OCI-LY1 (cell line): ENCODE results near the gene PDLIM5.

Experiments used
- CTCF ChIP-seq: fragments of 200-600 bp; sonication (generic), shearing (Covaris generic); IDR thresholded peaks from 2 replicates; pipeline ENCODE4 v1.5.1; 2017; ENCODE audit warnings: mild to moderate bottlenecking, antibody characterized with exemption, low read length, moderate library complexity, mixed read lengths
- EZH2 ChIP-seq: fragments of 200-600 bp; sonication (generic), shearing (Covaris generic); IDR thresholded peaks from 2 replicates; pipeline ENCODE4 v1.8.0; 2017; ENCODE audit warnings: borderline replicate concordance, mixed run types, mild to moderate bottlenecking, antibody characterized with exemption, low read length, moderate library complexity, mixed read lengths

GRCh38 chr4:94564252-94564651, 112.5 kb downstream of the PDLIM5 start:
- TF ChIP-seq CTCF (no peak), EZH2 (no peak)
